ENCODE measurements around the gene RHOJ.
"Not testable (repeated sequence)": the region's sequence is repeated elsewhere in the genome, so short reads cannot be mapped to it uniquely, and the experiment has no call there.

The RHOJ gene

GRCh38 chr14:63204407-63205043, at the start of gene RHOJ:
Gene RHOJ (plus strand): TSS chr14:63204443. CDS start chr14:63204870, 427 bp downstream.
- no peak for DNase-seq (ENCODE audit: low spot score)

DNA sequence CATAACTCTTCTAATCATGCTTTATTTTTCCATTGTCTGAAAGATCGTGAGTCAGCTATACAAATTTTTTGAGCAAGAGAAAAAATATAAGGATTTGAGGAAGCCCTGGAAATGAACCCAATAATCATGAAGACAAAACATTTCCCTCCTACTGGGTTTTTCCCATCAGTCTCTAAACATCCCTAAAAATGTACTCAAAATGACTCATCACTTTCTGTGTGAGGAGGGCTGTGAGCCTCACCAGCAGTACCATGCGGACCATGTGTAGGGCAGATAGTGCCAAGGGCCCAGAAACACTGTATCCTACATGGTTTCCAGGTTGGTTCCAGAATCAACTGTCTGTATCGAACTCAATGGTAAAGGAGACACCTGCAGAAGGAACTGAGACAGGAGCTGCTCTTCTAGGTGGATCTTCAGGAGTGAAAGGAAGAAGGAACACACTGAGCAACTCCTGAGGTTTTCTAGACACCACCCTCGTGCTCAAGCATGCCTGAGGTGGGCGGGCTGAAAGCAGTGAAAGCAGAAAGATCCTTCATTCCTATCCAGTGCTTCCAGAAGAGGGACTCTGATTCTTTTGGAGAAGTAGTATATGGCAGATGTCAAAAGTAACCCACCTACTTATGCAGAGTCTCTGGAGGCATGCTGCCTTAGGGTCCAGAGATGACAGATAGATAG, 48.6 kb upstream of the RHOJ start:
- no peak for DNase-seq (ENCODE audit: low spot score)

DNA sequence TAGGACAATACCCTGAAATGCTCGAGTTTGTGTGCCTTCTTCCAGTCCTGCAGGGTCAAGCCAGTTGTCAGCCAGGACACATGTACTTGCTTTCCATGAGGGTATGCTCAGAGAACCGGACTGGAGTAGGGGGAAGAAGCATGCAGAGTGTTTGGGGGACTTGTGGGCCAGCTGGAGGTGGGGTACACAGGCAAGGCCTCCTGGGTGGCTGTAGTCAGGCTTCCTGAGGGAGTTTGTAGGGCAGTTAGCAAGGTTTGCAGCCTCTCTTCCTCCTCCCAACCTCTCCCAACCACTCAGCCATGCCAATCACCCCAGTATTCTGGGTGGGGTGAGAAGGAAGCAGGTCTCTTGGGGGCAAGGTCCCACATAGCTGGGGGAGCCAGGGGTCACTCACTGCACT, 47.0 kb upstream of the RHOJ start:
- DNase-seq (ENCODE audit: low spot score): no peak

DNA sequence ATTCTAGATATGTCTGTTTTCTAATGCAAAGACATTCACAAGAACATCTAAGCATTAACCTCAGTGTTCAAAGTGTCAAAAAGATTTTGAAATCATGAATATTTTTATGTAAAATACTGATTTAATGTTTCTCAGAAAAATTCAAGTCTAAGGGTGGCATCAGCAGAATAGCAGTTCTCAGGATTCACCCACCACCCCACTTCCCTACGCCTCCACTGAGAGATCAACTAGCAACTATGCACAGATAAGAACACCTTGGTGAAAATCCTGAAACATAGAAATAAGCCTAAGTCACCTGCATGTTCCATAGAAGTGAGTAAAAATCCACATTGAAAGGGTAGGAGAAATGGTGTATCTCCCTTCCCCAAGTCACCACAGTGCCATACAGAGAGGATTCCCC, 40.9 kb upstream of the RHOJ start:
- no peak for DNase-seq (ENCODE audit: low spot score)

DNA sequence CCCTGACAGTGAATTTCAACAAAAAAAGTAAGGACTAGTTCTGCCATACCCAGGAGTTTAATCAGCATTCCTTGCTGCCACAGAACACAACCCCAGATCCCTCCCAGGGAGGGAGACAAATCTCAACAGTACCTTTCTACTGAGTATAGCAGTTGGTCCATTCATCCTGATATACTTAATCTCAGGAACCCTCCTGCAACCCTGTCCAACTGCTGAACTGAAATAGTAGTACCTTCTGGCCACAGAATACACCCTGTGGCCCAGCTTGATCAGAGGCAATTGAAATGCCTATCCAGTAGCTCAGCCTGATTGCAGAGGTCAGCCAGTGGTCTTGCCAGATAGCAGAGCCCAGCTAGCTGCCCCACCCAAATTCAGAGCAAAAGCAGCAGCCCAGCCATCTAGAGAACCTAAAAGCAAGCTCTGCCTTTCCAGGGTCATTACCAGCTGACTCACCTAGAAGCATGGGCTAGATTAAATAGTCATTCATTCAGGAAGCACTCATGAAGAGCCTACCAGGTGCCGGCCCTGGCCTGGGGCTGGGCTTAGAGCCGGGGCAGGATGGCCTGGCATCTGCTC, 40.0 kb upstream of the RHOJ start:
- DNase-seq (ENCODE audit: low spot score): no peak

DNA sequence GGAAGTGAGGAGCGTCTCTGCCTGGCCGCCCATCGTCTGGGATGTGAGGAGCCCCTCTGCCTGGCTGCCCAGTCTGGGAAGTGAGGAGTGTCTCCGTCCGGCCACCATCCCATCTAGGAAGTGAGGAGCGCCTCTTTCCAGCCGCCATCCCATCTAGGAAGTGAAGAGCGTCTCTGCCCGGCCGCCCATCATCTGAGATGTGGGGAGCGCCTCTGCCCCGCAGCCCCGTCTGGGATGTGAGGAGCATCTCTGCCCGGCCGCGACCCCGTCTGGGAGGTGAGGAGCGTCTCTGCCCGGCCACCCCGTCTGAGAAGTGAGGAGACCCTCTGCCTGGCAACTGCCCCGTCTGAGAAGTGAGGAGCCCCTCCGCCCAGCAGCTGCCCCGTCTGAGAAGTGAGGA, 39.0 kb upstream of the RHOJ start:
- DNase-seq (ENCODE audit: low spot score): not testable (repeated sequence)

- DNase-seq (ENCODE audit: low spot score): no peak
Observed at GRCh38 chr14:63167044-63167443, 37.2 kb upstream of the RHOJ start.

DNA sequence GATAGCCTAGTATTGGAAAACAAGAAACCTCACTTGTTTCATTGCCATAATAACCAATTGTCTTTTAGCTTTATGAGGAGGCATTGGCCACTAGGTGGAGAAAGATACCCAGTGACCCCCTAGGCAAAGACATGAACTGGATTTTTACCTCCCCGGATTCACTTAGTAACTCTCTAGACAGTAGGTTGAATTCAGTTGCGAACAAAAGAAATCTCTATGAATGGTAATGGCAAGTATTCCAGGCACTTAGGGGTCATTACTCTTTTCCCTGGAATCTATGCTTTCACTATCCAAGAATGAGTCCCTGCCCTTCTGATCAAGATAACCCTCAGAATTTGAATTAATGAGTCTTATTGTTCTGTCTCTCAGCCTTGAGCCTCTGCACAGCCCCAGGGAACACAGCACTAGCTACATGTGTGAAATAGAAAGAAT, 29.5 kb upstream of the RHOJ start:
- no peak for DNase-seq (ENCODE audit: low spot score)

DNA sequence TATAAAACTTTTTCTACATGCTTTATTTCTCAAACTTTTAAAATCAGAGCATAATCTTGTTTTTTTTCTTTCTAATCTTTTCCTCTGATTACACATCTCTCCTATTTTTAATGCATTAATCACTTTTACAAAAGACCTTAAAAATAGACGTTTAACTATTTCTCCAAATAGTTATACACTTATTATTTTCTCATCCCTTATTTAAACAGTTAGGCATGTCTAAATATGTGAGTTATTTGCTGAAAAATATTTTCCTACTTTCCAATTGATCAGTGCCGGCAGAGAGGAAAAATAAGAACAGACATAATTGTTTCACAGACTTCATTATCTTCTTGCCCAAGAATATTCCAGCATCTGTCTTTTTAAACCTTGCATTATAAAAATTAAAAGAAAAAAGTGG, 28.7 kb upstream of the RHOJ start:
- DNase-seq (ENCODE audit: low spot score): no peak

- no peak for DNase-seq (ENCODE audit: low spot score)
Observed at GRCh38 chr14:63178912-63179311, 25.3 kb upstream of the RHOJ start.

DNA sequence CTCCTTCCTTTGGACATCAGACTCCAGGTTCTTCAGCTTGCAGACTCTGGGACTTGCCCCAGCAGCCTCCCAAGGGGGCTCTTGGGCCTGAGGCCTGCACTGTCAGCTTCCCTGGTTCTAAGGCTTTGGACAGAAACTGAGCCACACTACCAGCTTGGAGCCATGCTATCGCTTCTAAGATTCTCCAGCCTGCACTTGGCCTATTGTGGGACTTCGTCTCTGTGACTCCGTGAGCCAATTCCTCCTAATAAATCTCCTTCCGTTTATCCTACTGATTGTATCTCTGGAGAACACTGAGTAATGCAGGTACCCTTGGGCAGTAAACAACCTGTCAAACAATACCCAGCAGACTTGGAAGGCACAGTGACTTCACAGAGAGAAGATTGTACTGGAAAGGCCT, 24.9 kb upstream of the RHOJ start:
- DNase-seq (ENCODE audit: low spot score): no peak

GRCh38 chr14:63180011-63180410, 24.2 kb upstream of the RHOJ start:
- no peak for DNase-seq (ENCODE audit: low spot score)

DNA sequence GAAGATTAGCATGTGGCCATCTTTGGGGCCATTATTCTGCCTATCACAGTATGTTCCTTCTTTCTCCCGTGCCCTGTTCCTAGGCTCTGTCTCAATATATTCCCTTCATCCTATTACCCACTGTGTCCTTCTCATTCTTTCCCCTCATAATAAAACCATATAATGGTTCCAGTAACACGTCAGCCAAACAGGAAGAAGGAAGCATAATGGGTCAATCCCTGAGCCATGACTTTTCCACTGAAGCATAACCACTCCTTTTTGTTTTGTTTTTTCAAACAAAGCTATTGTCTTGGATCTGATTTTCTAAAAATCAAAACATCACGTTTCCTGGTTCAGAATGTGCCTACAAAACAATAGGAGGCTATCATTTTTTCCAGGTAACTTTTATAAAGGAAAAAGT, 21.3 kb upstream of the RHOJ start:
- DNase-seq (ENCODE audit: low spot score): no peak

GRCh38 chr14:63186453-63186852, 17.8 kb upstream of the RHOJ start:
- DNase-seq (ENCODE audit: low spot score): no peak

DNA sequence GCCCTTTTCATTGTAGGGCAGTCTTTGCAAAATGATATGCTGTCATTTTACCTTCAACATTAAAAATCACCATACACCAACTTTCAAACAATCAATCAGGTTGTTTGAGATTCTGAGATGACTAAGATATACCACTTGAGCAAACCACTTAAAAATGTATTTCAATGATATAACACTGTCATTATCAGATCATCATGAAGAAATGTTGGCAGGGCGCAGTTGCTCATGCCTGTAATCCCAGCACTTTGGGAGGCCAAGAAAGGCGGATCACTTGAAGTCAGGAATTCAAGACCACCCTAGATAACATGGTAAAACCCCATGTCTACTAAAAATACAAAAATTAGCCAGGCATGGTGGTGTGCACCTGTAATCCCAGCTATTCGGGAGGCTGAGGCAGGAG, 13.0 kb upstream of the RHOJ start:
- DNase-seq (ENCODE audit: low spot score): no peak

DNA sequence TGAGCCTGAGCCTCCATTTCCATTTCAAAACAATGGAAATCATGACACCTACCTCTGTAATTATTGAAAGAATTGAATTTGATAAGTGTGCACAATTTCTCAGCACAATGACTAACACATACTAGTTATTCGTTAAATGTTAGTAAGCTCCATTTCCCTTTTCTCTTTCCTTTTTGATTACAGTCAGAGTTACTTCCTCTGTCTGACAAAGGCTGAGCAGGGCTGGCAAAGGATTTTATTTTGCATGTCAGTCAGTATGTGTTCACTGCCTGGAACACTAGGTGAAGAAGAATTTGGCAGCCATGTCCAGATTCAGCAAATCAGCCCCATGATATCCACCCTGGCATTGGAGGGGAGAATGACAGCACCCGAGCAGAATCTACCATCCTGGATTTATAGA, 12.2 kb upstream of the RHOJ start:
- DNase-seq (ENCODE audit: low spot score): no peak

- DNase-seq (ENCODE audit: low spot score): no peak
Observed at GRCh38 chr14:63193236-63193635, 11.0 kb upstream of the RHOJ start.

DNA sequence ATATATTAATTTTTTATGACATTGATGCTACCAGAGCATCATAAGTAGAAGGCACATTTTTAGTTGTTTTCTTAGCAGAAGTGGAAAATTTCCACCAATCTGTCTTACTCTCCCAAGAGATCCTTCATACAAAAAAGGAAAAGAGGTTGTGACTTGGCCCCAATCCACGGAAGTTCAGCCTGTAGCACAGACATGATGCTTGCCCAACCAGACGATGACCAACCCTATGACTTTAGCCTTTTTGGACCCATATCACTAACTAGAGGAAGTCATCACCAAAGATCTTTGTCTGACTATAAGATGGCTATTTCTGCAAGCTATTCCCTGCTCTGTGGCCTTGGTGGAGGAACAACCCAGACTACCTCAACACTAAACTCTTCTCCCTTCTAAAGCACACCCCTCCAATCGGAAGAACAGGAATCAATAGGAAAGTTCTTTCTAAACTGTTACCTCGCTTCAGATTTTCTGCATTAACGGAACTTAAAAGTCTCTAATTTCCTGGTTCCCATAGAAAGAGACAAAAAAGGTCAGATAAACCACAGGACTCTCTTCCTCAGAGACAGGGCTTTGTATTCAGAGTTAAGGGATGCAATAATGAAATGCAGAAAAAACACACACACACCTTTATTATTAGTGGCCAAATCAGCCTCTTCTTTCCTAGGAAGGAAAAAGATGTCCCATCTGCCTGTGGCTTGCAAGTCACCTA, 4.1 kb upstream of the RHOJ start:
- DNase-seq (ENCODE audit: low spot score): no peak

GRCh38 chr14:63200767-63201166, 3.5 kb upstream of the RHOJ start:
- no peak for DNase-seq (ENCODE audit: low spot score)

- DNase-seq (ENCODE audit: low spot score): no peak
Observed at GRCh38 chr14:63203015-63203414, 1.2 kb upstream of the RHOJ start.

GRCh38 chr14:63203618-63204406, 431 bp upstream of the RHOJ start:
- DNase-seq (ENCODE audit: low spot score): no peak

DNA sequence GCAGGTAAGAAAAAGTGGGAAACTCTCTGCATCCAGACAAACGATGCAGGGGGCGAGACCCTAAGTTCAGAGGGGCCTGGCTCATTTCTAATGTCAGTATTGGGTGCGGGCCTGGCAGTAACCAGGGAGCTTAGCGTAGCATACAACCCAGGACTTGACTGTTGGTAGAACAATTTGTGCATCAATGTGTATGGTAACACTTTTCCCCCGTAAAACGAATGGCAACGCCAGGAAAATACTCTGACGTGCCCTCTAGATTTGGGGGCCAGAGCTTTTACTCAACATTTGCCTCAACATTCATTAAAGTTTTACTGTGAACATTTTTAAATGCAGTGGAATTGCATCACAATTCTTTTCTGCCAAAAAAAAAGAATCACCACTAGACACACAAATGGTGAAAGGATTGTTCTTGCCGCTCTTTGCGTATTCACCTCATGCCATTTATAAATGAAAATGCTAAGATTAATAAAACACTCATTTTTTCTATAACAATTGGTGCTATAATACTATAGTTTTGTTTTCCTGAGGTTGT, 867 bp downstream of the RHOJ start:
- DNase-seq (ENCODE audit: low spot score): no peak
